HG02870 (cell line): ENCODE measurements around the gene CLDN2.

ENCODE experiments used
- ATAC-seq: cut with Tn5 transposase; IDR thresholded peaks from one replicate; pipeline ENCODE4 v1.9.1; 2021; ENCODE audit warnings: mild to moderate bottlenecking, moderate library complexity; ENCODE audit not compliant: unreplicated experiment

The CLDN2 gene

GRCh38 chrX:106917830-106918500 is 2.2 kb upstream of the CLDN2 start:
- ATAC-seq = no peak

GRCh38 chrX:106921637-106922036 is 1.4 kb downstream of the CLDN2 start:
- no peak for ATAC-seq

GRCh38 chrX:106927023-106927422 is 6.8 kb downstream of the CLDN2 start:
- no peak for ATAC-seq

- ATAC-seq = no peak
These were observed 7.5 kb downstream of the CLDN2 start for GRCh38 chrX:106927700-106928099.

GRCh38 chrX:106928227-106928626 is 8.0 kb downstream of the CLDN2 start:
- no peak for ATAC-seq

- ATAC-seq = no peak
These were observed 11.8 kb downstream of the CLDN2 start for GRCh38 chrX:106931831-106932491.

- ATAC-seq = no peak
These were observed 12.3 kb downstream of the CLDN2 start for GRCh38 chrX:106932492-106932923.

GRCh38 chrX:106932960-106933537 is 12.8 kb downstream of the CLDN2 start:
- no peak for ATAC-seq

- no peak for ATAC-seq
These were observed 13.3 kb downstream of the CLDN2 start for GRCh38 chrX:106933538-106933961.

- ATAC-seq = no peak
These were observed 15.0 kb downstream of the CLDN2 start for GRCh38 chrX:106935175-106935574.

GRCh38 chrX:106936246-106936645 is 16.0 kb downstream of the CLDN2 start:
- no peak for ATAC-seq

- ATAC-seq = no peak
These were observed 19.4 kb downstream of the CLDN2 start for GRCh38 chrX:106939566-106939965.

GRCh38 chrX:106940068-106940467 is 19.9 kb downstream of the CLDN2 start:
- ATAC-seq = no peak

- ATAC-seq = no peak
These were observed 26.3 kb downstream of the CLDN2 start for GRCh38 chrX:106946464-106946863.

- no peak for ATAC-seq
These were observed 28.4 kb downstream of the CLDN2 start for GRCh38 chrX:106948641-106949040.

- ATAC-seq = no peak
These were observed 29.2 kb downstream of the CLDN2 start for GRCh38 chrX:106949366-106949765.

GRCh38 chrX:106950381-106950780 is 30.2 kb downstream of the CLDN2 start:
- ATAC-seq = no peak

- no peak for ATAC-seq
These were observed 31.0 kb downstream of the CLDN2 start for GRCh38 chrX:106951230-106951629.

- ATAC-seq = no peak
These were observed 31.9 kb downstream of the CLDN2 start for GRCh38 chrX:106952089-106952488.

- ATAC-seq = no peak
These were observed 32.3 kb downstream of the CLDN2 start for GRCh38 chrX:106952538-106952937.

- no peak for ATAC-seq
These were observed 32.8 kb downstream of the CLDN2 start for GRCh38 chrX:106952988-106953387.

GRCh38 chrX:106954041-106954440 is 33.8 kb downstream of the CLDN2 start:
- ATAC-seq = no peak
